PC-3 (cell line): ENCODE data around the gene ATL2. TPM values are rescaled to one million over a fixed set of nuclear protein-coding genes. Genes with fewer than 3 reads are reported as not detected.

ENCODE experiments used
- ATAC-seq: fragments of 200-7000 bp; cut with Tn5 transposase; 2 replicates; pipeline ENCODE4 v1.9.1; 2020; ENCODE audit warnings: mild to moderate bottlenecking, moderate library complexity
- BruUV-seq: library from RNA; stranded (reverse); fragments of 400-500 nt; replicated peaks from 2 replicates; lab custom pipeline; 2021; lab: Mats Ljungman, UMichigan
- CTCF ChIA-PET: fragments of 300-600 bp; sonication (Branson Sonifier 250); formaldehyde crosslinking; loops from one replicate; lab custom pipeline; 2022; ENCODE audit warnings: antibody characterized with exemption; lab: Charles Lee
- POLR2A ChIA-PET: fragments of 300-600 bp; sonication (Branson Sonifier 250); formaldehyde crosslinking; loops from one replicate; lab custom pipeline; 2022; ENCODE audit warnings: antibody characterized with exemption; ENCODE audit not compliant: unreplicated experiment; lab: Charles Lee
- DNase-seq: peaks from one replicate; pipeline ENCODE4 v3.0.0-alpha.2; 2015
- H2AFZ ChIP-seq: fragments of 300-600 bp; sonication (generic); 2 replicates; pipeline ENCODE4 v1.6.0; 2016; ENCODE audit warnings: antibody characterized with exemption, low read length
- H3F3A ChIP-seq: fragments of 300-600 bp; sonication (generic); one replicate; pipeline ENCODE4 v1.6.0; 2017; ENCODE audit warnings: antibody characterized with exemption, low read length, control low read depth, mild to moderate bottlenecking; ENCODE audit not compliant: unreplicated experiment
- H3K27ac ChIP-seq: fragments of 300-600 bp; sonication (generic); 2 replicates; pipeline ENCODE4 v1.5.1; 2016; ENCODE audit warnings: mild to moderate bottlenecking, low read length
- H3K27me3 ChIP-seq: fragments of 300-600 bp; sonication (generic); 2 replicates; pipeline ENCODE4 v1.6.1; 2016; ENCODE audit warnings: low read length, mixed read lengths
- H3K36me3 ChIP-seq: fragments of 300-600 bp; sonication (generic); 2 replicates; pipeline ENCODE4 v1.6.1; 2016; ENCODE audit warnings: low read depth, mixed run types, low read length, mixed read lengths
- H3K4me1 ChIP-seq: fragments of 300-600 bp; sonication (generic); 2 replicates; pipeline ENCODE4 v1.5.1; 2016; ENCODE audit warnings: low read length; ENCODE audit not compliant: insufficient read depth
- H3K4me2 ChIP-seq: fragments of 300-600 bp; sonication (generic); 2 replicates; pipeline ENCODE4 v1.6.0; 2016; ENCODE audit warnings: low read length
- H3K4me3 ChIP-seq: fragments of 300-600 bp; sonication (generic); 2 replicates; pipeline ENCODE4 v1.5.1; 2016; ENCODE audit warnings: mild to moderate bottlenecking, low read length, mixed read lengths
- H3K79me2 ChIP-seq: fragments of 300-600 bp; sonication (generic); 2 replicates; pipeline ENCODE4 v1.6.1; 2017; ENCODE audit warnings: low read length, mixed read lengths
- H3K9ac ChIP-seq: fragments of 300-600 bp; sonication (generic); 2 replicates; pipeline ENCODE4 v1.6.0; 2016; ENCODE audit warnings: mild to moderate bottlenecking, low read length
- H3K9me2 ChIP-seq: fragments of 300-600 bp; sonication (generic); replicated peaks from 2 replicates; pipeline ENCODE4 v1.6.1; 2016; ENCODE audit warnings: mixed run types, low read length, mixed read lengths
- H3K9me3 ChIP-seq: fragments of 300-600 bp; sonication (generic); 2 replicates; pipeline ENCODE4 v1.6.1; 2016; ENCODE audit warnings: low read length, mixed read lengths
- H4K20me1 ChIP-seq: fragments of 300-600 bp; sonication (generic); 2 replicates; pipeline ENCODE4 v1.6.1; 2016; ENCODE audit warnings: low read length, mixed read lengths
- EZH2 ChIP-seq: fragments of 300-600 bp; sonication (generic); IDR thresholded peaks from one replicate; pipeline ENCODE4 v1.6.1; 2017; ENCODE audit warnings: antibody characterized with exemption, mild to moderate bottlenecking, low read length; ENCODE audit not compliant: unreplicated experiment
- EZH2phosphoT487 ChIP-seq: fragments of 300-600 bp; sonication (generic); IDR thresholded peaks from 2 replicates; pipeline ENCODE4 v1.6.1; 2018; ENCODE audit warnings: mild to moderate bottlenecking, antibody characterized with exemption, low read length, borderline replicate concordance
- intact Hi-C: fragments of 100-400 bp; cut with micrococcal nuclease; formaldehyde crosslinking; loops from 2 replicates; pipeline ENCODE4 v1.9.0; 2023
- total RNA-seq: library from RNA; depleted of rRNA; stranded (reverse); fragments of >200 nt; gene quantifications from 2 replicates; pipeline ENCODE4 v1.2.3, GENCODE V29; 2014
- TF ChIP-seq, protein P1 (sequence below): fragments of 300-600 bp; sonication (generic); conservative IDR thresholded peaks from 2 replicates; pipeline ENCODE4 v1.5.1; 2017; ENCODE audit warnings: antibody characterized with exemption, low read depth, mild to moderate bottlenecking, low read length

Gene ATL2
- total RNA-seq, 1 experiment from 2014 or later, result 89.4 TPM

DNA sequence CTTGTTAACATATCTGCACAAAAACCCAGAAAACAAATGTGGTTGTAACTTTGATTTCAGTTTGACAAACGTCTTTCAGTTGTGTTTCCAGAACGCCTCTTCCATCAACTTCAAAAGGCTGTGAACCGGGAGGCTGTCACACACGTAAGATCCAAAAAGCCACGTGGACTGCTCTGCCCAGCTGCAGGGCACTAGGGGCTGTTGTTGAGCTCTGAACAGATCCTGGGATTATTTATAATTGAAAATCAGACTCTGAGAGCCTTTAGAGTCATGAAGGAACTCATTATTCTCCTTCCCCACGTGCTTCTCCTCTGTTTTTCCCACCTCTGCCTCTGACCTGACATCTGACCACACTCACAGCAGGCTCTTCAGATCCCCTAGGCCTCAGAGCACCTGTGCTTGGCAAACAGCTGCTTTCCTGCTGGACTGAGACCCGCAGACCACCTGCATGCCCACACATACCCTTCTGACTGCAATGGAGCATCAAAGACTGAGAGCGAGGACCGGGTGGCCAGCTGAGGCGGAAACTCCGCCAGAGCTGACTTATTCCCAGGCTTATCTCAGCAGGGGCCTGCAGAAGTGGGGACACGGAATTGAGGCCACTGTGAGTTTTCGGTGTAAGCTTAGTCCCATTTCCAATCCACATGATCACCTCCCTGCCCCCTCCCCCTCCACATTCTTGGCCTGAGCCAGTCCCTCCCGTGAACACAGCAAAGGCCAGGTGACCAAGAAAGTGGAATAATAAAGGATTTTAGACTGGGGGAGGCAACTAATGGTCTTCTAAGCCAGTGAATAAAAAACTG lies 114.8 kb downstream of the ATL2 start:
- H3K36me3 ChIP-seq, result no peaks in the 10 kb centered on the region

DNA sequence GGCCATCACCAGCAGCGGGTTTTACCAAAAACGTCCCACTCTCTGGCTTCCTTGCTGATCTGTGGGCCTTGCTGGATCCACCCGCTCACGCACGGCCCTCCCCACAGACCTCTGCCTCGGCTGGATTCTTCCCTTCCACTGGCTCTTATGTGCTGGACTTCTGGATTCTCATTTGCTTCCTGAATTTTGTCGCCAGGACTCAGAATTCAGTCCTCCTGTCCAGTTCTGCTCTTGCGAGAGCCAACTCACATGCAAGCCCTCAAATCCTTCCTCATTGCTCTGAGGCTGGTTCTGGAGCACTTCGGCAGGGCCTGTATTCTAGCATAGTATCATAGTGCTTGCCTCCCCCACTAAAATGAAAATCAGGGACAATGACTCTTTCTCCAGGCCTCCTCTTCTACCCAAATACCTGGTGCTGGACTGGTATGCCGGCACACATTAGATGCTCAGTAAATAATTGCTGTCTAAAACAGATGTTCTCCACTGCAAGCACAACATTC lies 115.5 kb downstream of the ATL2 start:
- no peaks in the 10 kb centered on the region for H3K4me1 ChIP-seq
- no peaks in the 10 kb centered on the region for H3K79me2 ChIP-seq
- H3F3A ChIP-seq, result no peaks in the 10 kb centered on the region
- ChIA-PET CTCF (no interaction called here), POLR2A (no interaction called here)
- no peak overlapping the region for H2AFZ ChIP-seq
- no peaks in the 10 kb centered on the region for H3K9me3 ChIP-seq
- no peaks in the 10 kb centered on the region for H3K27me3 ChIP-seq
- DNase-seq (no peak), ATAC-seq (no peak)
- H3K27ac ChIP-seq, result no peak overlapping the region
- no peaks in the 10 kb centered on the region for H3K36me3 ChIP-seq
- BruUV-seq, result no TSS peak
- H3K9ac ChIP-seq, result no peak overlapping the region
- no peaks in the 10 kb centered on the region for H3K9me2 ChIP-seq
- TF ChIP-seq, protein P1, sequence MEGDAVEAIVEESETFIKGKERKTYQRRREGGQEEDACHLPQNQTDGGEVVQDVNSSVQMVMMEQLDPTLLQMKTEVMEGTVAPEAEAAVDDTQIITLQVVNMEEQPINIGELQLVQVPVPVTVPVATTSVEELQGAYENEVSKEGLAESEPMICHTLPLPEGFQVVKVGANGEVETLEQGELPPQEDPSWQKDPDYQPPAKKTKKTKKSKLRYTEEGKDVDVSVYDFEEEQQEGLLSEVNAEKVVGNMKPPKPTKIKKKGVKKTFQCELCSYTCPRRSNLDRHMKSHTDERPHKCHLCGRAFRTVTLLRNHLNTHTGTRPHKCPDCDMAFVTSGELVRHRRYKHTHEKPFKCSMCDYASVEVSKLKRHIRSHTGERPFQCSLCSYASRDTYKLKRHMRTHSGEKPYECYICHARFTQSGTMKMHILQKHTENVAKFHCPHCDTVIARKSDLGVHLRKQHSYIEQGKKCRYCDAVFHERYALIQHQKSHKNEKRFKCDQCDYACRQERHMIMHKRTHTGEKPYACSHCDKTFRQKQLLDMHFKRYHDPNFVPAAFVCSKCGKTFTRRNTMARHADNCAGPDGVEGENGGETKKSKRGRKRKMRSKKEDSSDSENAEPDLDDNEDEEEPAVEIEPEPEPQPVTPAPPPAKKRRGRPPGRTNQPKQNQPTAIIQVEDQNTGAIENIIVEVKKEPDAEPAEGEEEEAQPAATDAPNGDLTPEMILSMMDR, result no peak
- no peak for TF ChIP-seq EZH2
- TF ChIP-seq EZH2phosphoT487, result no peak
- intact Hi-C loops, result no loop called here
- no peak overlapping the region for H3K4me2 ChIP-seq
- H4K20me1 ChIP-seq, result no peaks in the 10 kb centered on the region
- no peak overlapping the region for H3K4me3 ChIP-seq

More for the DNA sequence above, 114.8 kb downstream of the ATL2 start:
- Histone ChIP-seq H3K9ac (no peak overlapping the region), H3K4me2 (no peak overlapping the region), H3K27ac (no peak overlapping the region), H3K9me2 (no peaks in the 10 kb centered on the region), H2AFZ (no peak overlapping the region), H3K4me1 (no peaks in the 10 kb centered on the region), H4K20me1 (no peaks in the 10 kb centered on the region), H3K27me3 (no peaks in the 10 kb centered on the region), H3K9me3 (no peaks in the 10 kb centered on the region), H3K79me2 (no peaks in the 10 kb centered on the region), H3K4me3 (no peak overlapping the region), H3F3A (no peaks in the 10 kb centered on the region)
- DNase-seq (no peak), ATAC-seq (no peak)
- intact Hi-C loops, result no loop called here
- BruUV-seq, result no TSS peak
- TF ChIP-seq EZH2phosphoT487, result no peak
- TF ChIP-seq EZH2, result no peak
- TF ChIP-seq, protein P1, result no peak
- POLR2A ChIA-PET, result no interaction called here
- CTCF ChIA-PET, result no interaction called here

DNA sequence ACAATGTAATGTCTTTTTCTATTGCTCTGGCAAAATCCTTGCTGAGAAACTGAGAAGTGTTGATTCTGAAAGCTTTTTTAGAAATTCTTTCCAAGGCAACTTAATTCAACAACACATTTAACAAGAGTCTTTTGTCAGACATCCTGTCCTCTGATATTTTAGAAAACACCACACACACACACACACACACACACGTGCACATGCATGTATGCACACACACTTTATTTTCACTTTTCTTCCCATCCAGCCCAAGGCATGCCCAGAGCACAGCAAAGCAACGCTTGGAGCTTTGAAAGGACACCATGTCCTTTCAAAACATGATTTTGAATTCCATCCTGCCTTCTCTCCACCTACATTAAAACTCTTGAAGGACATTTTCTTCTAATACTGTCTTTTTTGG lies 116.1 kb downstream of the ATL2 start:
- ChIA-PET CTCF (no interaction called here), POLR2A (no interaction called here)
- Histone ChIP-seq H3K27ac (no peak overlapping the region), H3F3A (no peaks in the 10 kb centered on the region), H3K4me1 (no peaks in the 10 kb centered on the region), H3K4me2 (no peak overlapping the region), H3K4me3 (no peak overlapping the region), H3K9ac (no peak overlapping the region), H4K20me1 (no peaks in the 10 kb centered on the region), H3K79me2 (no peaks in the 10 kb centered on the region), H3K36me3 (no peaks in the 10 kb centered on the region), H3K9me2 (no peaks in the 10 kb centered on the region), H2AFZ (0 out of 2 replicates have a peak overlapping the region, but pooled peaks have one; percentile 20), H3K27me3 (no peaks in the 10 kb centered on the region), H3K9me3 (no peaks in the 10 kb centered on the region)
- DNase-seq (no peak), ATAC-seq (no peak)
- intact Hi-C loops, result no loop called here
- BruUV-seq, result no TSS peak
- no peak for TF ChIP-seq EZH2
- TF ChIP-seq EZH2phosphoT487, result no peak
- TF ChIP-seq, protein P1, result no peak
